Neural cell (in vitro differentiated cells): ENCODE data around the gene SYVN1. TPM values are rescaled to one million over a fixed set of nuclear protein-coding genes. Genes with fewer than 3 reads are reported as not detected.

ENCODE experiments used
- H2AFZ ChIP-seq: fragments of 200-600, 300-800 bp; sonication (generic), shearing (Covaris generic); 2 replicates; pipeline ENCODE4 v1.6.0; 2014; ENCODE audit warnings: low read depth, mild to moderate bottlenecking, antibody characterized with exemption, low read length, moderate library complexity
- H3F3A ChIP-seq: fragments of 200-600 bp; shearing (Covaris generic); 2 replicates; pipeline ENCODE4 v1.6.1; 2016; ENCODE audit warnings: mild to moderate bottlenecking, moderate library complexity, mixed read lengths, antibody characterized with exemption, low read length; ENCODE audit not compliant: insufficient read depth, poor library complexity, severe bottlenecking
- H3K27ac ChIP-seq: fragments of 200-600, 300-800 bp; sonication (generic), shearing (Covaris generic); 2 replicates; pipeline ENCODE4 v1.5.1; 2014; ENCODE audit warnings: mild to moderate bottlenecking, low read length, moderate library complexity
- H3K27me3 ChIP-seq: fragments of 300-800, 200-600 bp; sonication (generic), shearing (Covaris generic); 2 replicates; pipeline ENCODE4 v1.6.0; 2014; ENCODE audit warnings: mild to moderate bottlenecking, low read depth, low read length, moderate library complexity; ENCODE audit not compliant: insufficient read depth
- H3K36me3 ChIP-seq: fragments of 300-800, 200-600 bp; sonication (generic), shearing (Covaris generic); 2 replicates; pipeline ENCODE4 v1.5.1; 2014; ENCODE audit warnings: mild to moderate bottlenecking, antibody characterized with exemption, low read length, moderate library complexity; ENCODE audit not compliant: insufficient read depth
- H3K4me2 ChIP-seq: fragments of 300-800, 200-600 bp; sonication (generic), shearing (Covaris generic); 2 replicates; pipeline ENCODE4 v1.6.0; 2014; ENCODE audit warnings: mild to moderate bottlenecking, low read length
- H3K4me3 ChIP-seq: fragments of 300-800, 200-600 bp; sonication (generic), shearing (Covaris generic); 2 replicates; pipeline ENCODE4 v1.5.1; 2014; ENCODE audit warnings: mild to moderate bottlenecking, low read length, moderate library complexity
- H3K79me2 ChIP-seq: fragments of 200-600 bp; shearing (Covaris generic); replicated peaks from 2 replicates; pipeline ENCODE4 v1.6.0; 2014; ENCODE audit warnings: mild to moderate bottlenecking, low read length, moderate library complexity; ENCODE audit not compliant: insufficient read depth
- H3K9ac ChIP-seq: fragments of 300-800, 200-600 bp; sonication (generic), shearing (Covaris generic); 2 replicates; pipeline ENCODE4 v1.6.1; 2016; ENCODE audit warnings: mild to moderate bottlenecking, low read length, mixed read lengths
- H3K9me2 ChIP-seq: fragments of 200-600 bp; shearing (Covaris generic); 2 replicates; pipeline ENCODE4 v1.6.1; 2016; ENCODE audit warnings: mild to moderate bottlenecking, low read length, mixed read lengths; ENCODE audit not compliant: insufficient read depth
- H3K9me3 ChIP-seq: fragments of 200-600, 300-800 bp; sonication (generic), shearing (Covaris generic); 2 replicates; pipeline ENCODE4 v1.6.1; 2016; ENCODE audit warnings: mild to moderate bottlenecking, mixed run types, low read length, moderate library complexity, mixed read lengths
- H4K20me1 ChIP-seq: fragments of 200-600 bp; shearing (Covaris generic); 2 replicates; pipeline ENCODE4 v1.6.1; 2016; ENCODE audit warnings: mild to moderate bottlenecking, mixed run types; ENCODE audit not compliant: insufficient read depth
- EP300 ChIP-seq: fragments of 450-650 bp; conservative IDR thresholded peaks from 2 replicates; pipeline ENCODE4 v1.6.1; 2014; ENCODE audit warnings: antibody characterized with exemption, mild to moderate bottlenecking, moderate library complexity; ENCODE audit not compliant: poor library complexity, severe bottlenecking
- EZH2 ChIP-seq: fragments of 200-600, 300-800 bp; shearing (Covaris generic), sonication (generic); IDR thresholded peaks from 2 replicates; pipeline ENCODE4 v1.6.1; 2014; ENCODE audit warnings: antibody characterized with exemption, low read length, borderline replicate concordance, mild to moderate bottlenecking; ENCODE audit not compliant: insufficient read depth, poor library complexity, severe bottlenecking
- MXI1 ChIP-seq: fragments of 450-650 bp; conservative IDR thresholded peaks from 2 replicates; pipeline ENCODE4 v1.6.1; 2014; ENCODE audit warnings: antibody characterized with exemption, mild to moderate bottlenecking; ENCODE audit not compliant: poor library complexity, severe bottlenecking
- POLR2AphosphoS5 ChIP-seq: IDR thresholded peaks from 2 replicates; pipeline ENCODE4 v1.6.1; 2012
- RAD21 ChIP-seq: fragments of 450-650 bp; conservative IDR thresholded peaks from 2 replicates; pipeline ENCODE4 v1.6.1; 2014; ENCODE audit warnings: antibody characterized with exemption, mild to moderate bottlenecking, moderate library complexity
- SMC3 ChIP-seq: fragments of 450-650 bp; conservative IDR thresholded peaks from 2 replicates; pipeline ENCODE4 v1.6.1; 2014; ENCODE audit warnings: antibody characterized with exemption, mild to moderate bottlenecking, moderate library complexity; ENCODE audit not compliant: poor library complexity
- TAF1 ChIP-seq: IDR thresholded peaks from 2 replicates; pipeline ENCODE4 v1.6.1; 2012; ENCODE audit warnings: low read depth
- polyA plus RNA-seq: library from polyadenylated mRNA; depleted of rRNA; stranded (reverse); fragments of >200 nt; gene quantifications from 2 replicates; pipeline ENCODE4 v1.2.3, GENCODE V29; 2014
- small RNA-seq, 3 experiments: library from RNA; depleted of rRNA; stranded (forward); fragments of <200 nt; gene quantifications; one replicate each; pipeline ENCODE3, GENCODE V24; 2012
- TF ChIP-seq, protein P1 (sequence below): IDR thresholded peaks from 2 replicates; pipeline ENCODE4 v1.6.1; 2012; ENCODE audit warnings: borderline replicate concordance
- TF ChIP-seq, protein P2 (sequence below): fragments of 450-650 bp; IDR thresholded peaks from 2 replicates; pipeline ENCODE4 v1.5.1; 2014; ENCODE audit warnings: antibody characterized with exemption, mild to moderate bottlenecking, moderate library complexity; ENCODE audit not compliant: poor library complexity, severe bottlenecking

SYVN1 gene
- polyA plus RNA-seq, 1 donor from 2014 or later, result 12.8 TPM

DNA sequence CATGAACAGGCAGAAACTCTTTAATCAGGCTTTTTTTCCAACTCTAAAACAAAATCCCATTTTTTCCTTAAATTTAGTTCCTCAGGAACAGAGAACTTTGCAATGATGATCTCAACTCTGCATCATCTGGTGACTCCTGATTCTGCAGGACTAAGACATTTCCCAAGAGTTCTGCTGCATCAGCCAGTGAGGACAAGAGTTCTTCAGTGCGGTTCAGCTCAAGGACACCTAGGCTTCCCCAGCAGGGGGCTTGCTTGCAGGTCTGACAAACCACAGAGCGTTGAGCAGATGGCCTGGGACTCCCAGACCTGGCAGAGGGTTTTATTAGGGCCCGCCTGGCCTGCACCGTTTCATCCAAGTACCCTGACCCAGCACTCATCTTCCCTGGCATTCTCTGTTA, 56.9 kb downstream of the SYVN1 start:
- H3K9ac ChIP-seq, result no peak overlapping the region
- H3K79me2 ChIP-seq, result no peaks in the 10 kb centered on the region
- H3K36me3 ChIP-seq, result no peaks in the 10 kb centered on the region
- TF ChIP-seq SMC3, result no peak
- TF ChIP-seq MXI1, result no peak
- TF ChIP-seq RAD21, result no peak
- TF ChIP-seq EP300, result no peak
- TF ChIP-seq, protein P1, sequence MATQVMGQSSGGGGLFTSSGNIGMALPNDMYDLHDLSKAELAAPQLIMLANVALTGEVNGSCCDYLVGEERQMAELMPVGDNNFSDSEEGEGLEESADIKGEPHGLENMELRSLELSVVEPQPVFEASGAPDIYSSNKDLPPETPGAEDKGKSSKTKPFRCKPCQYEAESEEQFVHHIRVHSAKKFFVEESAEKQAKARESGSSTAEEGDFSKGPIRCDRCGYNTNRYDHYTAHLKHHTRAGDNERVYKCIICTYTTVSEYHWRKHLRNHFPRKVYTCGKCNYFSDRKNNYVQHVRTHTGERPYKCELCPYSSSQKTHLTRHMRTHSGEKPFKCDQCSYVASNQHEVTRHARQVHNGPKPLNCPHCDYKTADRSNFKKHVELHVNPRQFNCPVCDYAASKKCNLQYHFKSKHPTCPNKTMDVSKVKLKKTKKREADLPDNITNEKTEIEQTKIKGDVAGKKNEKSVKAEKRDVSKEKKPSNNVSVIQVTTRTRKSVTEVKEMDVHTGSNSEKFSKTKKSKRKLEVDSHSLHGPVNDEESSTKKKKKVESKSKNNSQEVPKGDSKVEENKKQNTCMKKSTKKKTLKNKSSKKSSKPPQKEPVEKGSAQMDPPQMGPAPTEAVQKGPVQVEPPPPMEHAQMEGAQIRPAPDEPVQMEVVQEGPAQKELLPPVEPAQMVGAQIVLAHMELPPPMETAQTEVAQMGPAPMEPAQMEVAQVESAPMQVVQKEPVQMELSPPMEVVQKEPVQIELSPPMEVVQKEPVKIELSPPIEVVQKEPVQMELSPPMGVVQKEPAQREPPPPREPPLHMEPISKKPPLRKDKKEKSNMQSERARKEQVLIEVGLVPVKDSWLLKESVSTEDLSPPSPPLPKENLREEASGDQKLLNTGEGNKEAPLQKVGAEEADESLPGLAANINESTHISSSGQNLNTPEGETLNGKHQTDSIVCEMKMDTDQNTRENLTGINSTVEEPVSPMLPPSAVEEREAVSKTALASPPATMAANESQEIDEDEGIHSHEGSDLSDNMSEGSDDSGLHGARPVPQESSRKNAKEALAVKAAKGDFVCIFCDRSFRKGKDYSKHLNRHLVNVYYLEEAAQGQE, result no peak
- TF ChIP-seq, protein P2, sequence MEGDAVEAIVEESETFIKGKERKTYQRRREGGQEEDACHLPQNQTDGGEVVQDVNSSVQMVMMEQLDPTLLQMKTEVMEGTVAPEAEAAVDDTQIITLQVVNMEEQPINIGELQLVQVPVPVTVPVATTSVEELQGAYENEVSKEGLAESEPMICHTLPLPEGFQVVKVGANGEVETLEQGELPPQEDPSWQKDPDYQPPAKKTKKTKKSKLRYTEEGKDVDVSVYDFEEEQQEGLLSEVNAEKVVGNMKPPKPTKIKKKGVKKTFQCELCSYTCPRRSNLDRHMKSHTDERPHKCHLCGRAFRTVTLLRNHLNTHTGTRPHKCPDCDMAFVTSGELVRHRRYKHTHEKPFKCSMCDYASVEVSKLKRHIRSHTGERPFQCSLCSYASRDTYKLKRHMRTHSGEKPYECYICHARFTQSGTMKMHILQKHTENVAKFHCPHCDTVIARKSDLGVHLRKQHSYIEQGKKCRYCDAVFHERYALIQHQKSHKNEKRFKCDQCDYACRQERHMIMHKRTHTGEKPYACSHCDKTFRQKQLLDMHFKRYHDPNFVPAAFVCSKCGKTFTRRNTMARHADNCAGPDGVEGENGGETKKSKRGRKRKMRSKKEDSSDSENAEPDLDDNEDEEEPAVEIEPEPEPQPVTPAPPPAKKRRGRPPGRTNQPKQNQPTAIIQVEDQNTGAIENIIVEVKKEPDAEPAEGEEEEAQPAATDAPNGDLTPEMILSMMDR, result no peak
- no peak for TF ChIP-seq POLR2AphosphoS5
- TF ChIP-seq TAF1, result no peak
- no peak for TF ChIP-seq EZH2
- no peak overlapping the region for H3K4me3 ChIP-seq
- no peak overlapping the region for H3K4me2 ChIP-seq
- H3K27ac ChIP-seq, result no peak overlapping the region
- H3K9me3 ChIP-seq, result no peaks in the 10 kb centered on the region
- no peaks in the 10 kb centered on the region for H3K9me2 ChIP-seq
- H3F3A ChIP-seq, result no peaks in the 10 kb centered on the region
- no peaks in the 10 kb centered on the region for H4K20me1 ChIP-seq
- H2AFZ ChIP-seq, result no peak overlapping the region
- H3K27me3 ChIP-seq, result no peaks in the 10 kb centered on the region

Small RNAs within 50 kb of the gene (small RNA-seq; reads per million reads assigned to genes)
- gene HIGD1AP10, result 0 reads per million in 3 experiments
- 0 reads per million in 3 experiments for gene PDCL2P2
- 0.03 to 40.2 (median 2.7) reads per million in 3 experiments for gene RNU2-23P

Other genes starting within 250 kb of the SYVN1 start
- 7.5 and 10.7 TPM in 2 replicates for gene ATG2A, start 217.3 kb downstream of the SYVN1 start, polyA plus RNA-seq
- 76.1 and 86.9 TPM in 2 replicates for gene PPP2R5B, start 209.8 kb downstream of the SYVN1 start, polyA plus RNA-seq
- gene GPHA2, start 198.6 kb downstream of the SYVN1 start, polyA plus RNA-seq, result not detected in 2 replicates
- gene MAJIN, start 162.4 kb downstream of the SYVN1 start, polyA plus RNA-seq, result not detected in 2 replicates
- gene BATF2, start 137.5 kb downstream of the SYVN1 start, polyA plus RNA-seq, result not detected in 2 replicates
- gene ARL2, start 120.4 kb downstream of the SYVN1 start, polyA plus RNA-seq, result 158 and 174 TPM in 2 replicates
- 11.2 and 15.3 TPM in 2 replicates for gene SNX15, start 107.1 kb downstream of the SYVN1 start, polyA plus RNA-seq
- gene SAC3D1, start 93.3 kb downstream of the SYVN1 start, polyA plus RNA-seq, result 23.5 and 27.0 TPM in 2 replicates
- gene NAALADL1, start 76.0 kb downstream of the SYVN1 start, polyA plus RNA-seq, result not detected in 2 replicates
- 2.3 and 2.4 TPM in 2 replicates for gene CDCA5, start 50.5 kb downstream of the SYVN1 start, polyA plus RNA-seq
- 39.7 and 42.0 TPM in 2 replicates for gene ZFPL1, start 50.3 kb downstream of the SYVN1 start, polyA plus RNA-seq
- 230 and 313 TPM in 2 replicates for gene VPS51, start 38.3 kb downstream of the SYVN1 start, polyA plus RNA-seq
- gene TM7SF2, start 22.6 kb downstream of the SYVN1 start, polyA plus RNA-seq, result 78.4 and 99.5 TPM in 2 replicates
- 6.9 and 7.0 TPM in 2 replicates for gene ZNHIT2, start 16.8 kb downstream of the SYVN1 start, polyA plus RNA-seq
- 299 and 420 TPM in 2 replicates for gene FAU, start 12.4 kb downstream of the SYVN1 start, polyA plus RNA-seq
- gene MRPL49, start 12.2 kb downstream of the SYVN1 start, polyA plus RNA-seq, result 80.5 and 83.2 TPM in 2 replicates
- gene SPDYC, start 35.7 kb upstream of the SYVN1 start, polyA plus RNA-seq, result not detected in 2 replicates
- 102 and 121 TPM in 2 replicates for gene CAPN1, start 47.4 kb upstream of the SYVN1 start, polyA plus RNA-seq
- 4.3 and 7.2 TPM in 2 replicates for gene POLA2, start 127.4 kb upstream of the SYVN1 start, polyA plus RNA-seq
- 0.56 and 1.3 TPM in 2 replicates for gene CDC42EP2, start 180.3 kb upstream of the SYVN1 start, polyA plus RNA-seq
- gene DPF2, start 199.3 kb upstream of the SYVN1 start, polyA plus RNA-seq, result 57.8 and 60.9 TPM in 2 replicates
- gene TIGD3, start 220.2 kb upstream of the SYVN1 start, polyA plus RNA-seq, result 16.1 and 23.1 TPM in 2 replicates
- gene SLC25A45, start 248.1 kb upstream of the SYVN1 start, polyA plus RNA-seq, result 0.66 TPM in 1 of 2 replicates, not detected in the other